Mucosa of descending colon (tissue), 3 donors: Measurements from ENCODE around the gene GSK3B. TPM values are rescaled to one million over a fixed set of nuclear protein-coding genes. Genes with fewer than 3 reads are reported as not detected.
A peak's percentile ranks its signal among the peaks of the same experiment; 100 is the strongest.

Source experiments
- ATAC-seq: fragments of 200-7000 bp; cut with Tn5 transposase; one replicate; pipeline ENCODE4 v1.9.1; 2020; ENCODE audit warnings: mild to moderate bottlenecking, moderate library complexity
- DNase-seq, 3 donors: peaks; one replicate each; pipeline ENCODE4 v3.0.0-alpha.2; 2020
- H3K36me3 ChIP-seq: fragments of 200-600 bp; one replicate; pipeline ENCODE4 v1.8.0; 2021; ENCODE audit warnings: low read depth, mild to moderate bottlenecking
- H3K4me1 ChIP-seq: fragments of 200-600 bp; one replicate; pipeline ENCODE4 v1.8.0; 2021; ENCODE audit warnings: low read depth, mild to moderate bottlenecking
- H3K4me3 ChIP-seq: fragments of 200-600 bp; one replicate; pipeline ENCODE4 v1.8.0; 2021; ENCODE audit warnings: mild to moderate bottlenecking
- H3K9me3 ChIP-seq: fragments of 200-600 bp; one replicate; pipeline ENCODE4 v1.8.0; 2021; ENCODE audit warnings: mild to moderate bottlenecking
- CTCF ChIP-seq: fragments of 200-600 bp; IDR thresholded peaks from one replicate; pipeline ENCODE4 v1.8.0; 2022; ENCODE audit warnings: antibody characterized with exemption, mild to moderate bottlenecking
- intact Hi-C, 2 donors: fragments of 100-400 bp; cut with DNase I in 1 of 2; cut with micrococcal nuclease in 1 of 2; formaldehyde crosslinking; loops; one replicate each; pipeline versions ENCODE4 v1.11.0 to v1.11.1; 2022; cut with DNase I, micrococcal nuclease
- total RNA-seq, 3 donors: library from RNA; stranded (reverse); fragmentation: NEBNext Ultra II Directional in 2 of 3; extraction: Animal tissue kit (Norgen Biotek cat#: 25700) in 2 of 3; gene quantifications; one replicate each; pipeline versions ENCODE4 v1.2.1 to v1.2.4, GENCODE V29; 2021 to 2023
- donor health status: DM: no; HTN: no; CAD: no; lungs with moderate emphysema.
- donor health status: DM: no; HTN: no; CAD: no.
- donor health status: DM: no; HTN: yes; CAD: no.

Gene GSK3B
- total RNA-seq, 3 donors from 2014 or later, result 40.1 to 41.9 (median 41.0) TPM

GRCh38 chr3:119782460-119782859 lies 311.8 kb downstream of the GSK3B start:
- intact Hi-C loops, result no loop called here
- Histone ChIP-seq H3K36me3 (no peaks in the 10 kb centered on the region), H3K4me3 (no peak overlapping the region), H3K9me3 (no peaks in the 10 kb centered on the region), H3K4me1 (peaks cover 11% of the 10 kb centered on the region)
- no peak for TF ChIP-seq CTCF
- peak; percentile 21 for ATAC-seq
- no peak for DNase-seq

GRCh38 chr3:119781330-119782198 lies 312.7 kb downstream of the GSK3B start, which contains the start of gene NR1I2:
TSS of gene NR1I2 (plus strand) at chr3:119782101.
- ATAC-seq (peak; percentile 96), DNase-seq (peak in 2 of 3 donors; percentile 55 to 72)
- Histone ChIP-seq H3K4me1 (peaks cover 11% of the 10 kb centered on the region), H3K9me3 (no peaks in the 10 kb centered on the region), H3K36me3 (no peaks in the 10 kb centered on the region), H3K4me3 (no peak within 1 kb of the TSS)
- intact Hi-C loops, result no loop called here
- no peak for TF ChIP-seq CTCF

- ATAC-seq, result no peak
- no peaks in the 10 kb centered on the region for H3K36me3 ChIP-seq
- H3K4me1 ChIP-seq, result peaks cover 11% of the 10 kb centered on the region
- H3K4me3 ChIP-seq, result no peak overlapping the region
- DNase-seq, result no peak
- no peak for TF ChIP-seq CTCF
- intact Hi-C loops, result no loop called here
- H3K9me3 ChIP-seq, result no peaks in the 10 kb centered on the region
Measured at GRCh38 chr3:119779731-119780383, 314.4 kb downstream of the GSK3B start.

GRCh38 chr3:119778811-119779210 lies 315.4 kb downstream of the GSK3B start:
- H3K36me3 ChIP-seq, result no peaks in the 10 kb centered on the region
- no peak overlapping the region for H3K4me3 ChIP-seq
- no peaks in the 10 kb centered on the region for H3K9me3 ChIP-seq
- intact Hi-C loops, result no loop called here
- TF ChIP-seq CTCF, result no peak
- ATAC-seq (no peak), DNase-seq (no peak)
- H3K4me1 ChIP-seq, result peaks cover 11% of the 10 kb centered on the region

GRCh38 chr3:119778176-119778575 lies 316.1 kb downstream of the GSK3B start:
- TF ChIP-seq CTCF, result no peak
- DNase-seq, result no peak
- H3K4me1 ChIP-seq, result peaks cover 11% of the 10 kb centered on the region
- no peak for ATAC-seq
- no peaks in the 10 kb centered on the region for H3K36me3 ChIP-seq
- no peaks in the 10 kb centered on the region for H3K9me3 ChIP-seq
- intact Hi-C loops, result no loop called here
- no peak overlapping the region for H3K4me3 ChIP-seq
